Stimulated activated CD4-positive, alpha-beta T cell treated with anti-CD3 and anti-CD28 coated beads, TNF-alpha, amount 100 ng/mL, for 1 hour (primary cell): Measurements from ENCODE around the gene MAMLD1.

Experiments
- DNase-seq, 3 donors: peaks; one replicate each; pipeline ENCODE4 v3.0.0-alpha.2; 2020; ENCODE audit warnings: low read depth in 3 of 3, low spot score in 1 of 3

MAMLD1 gene

DNA sequence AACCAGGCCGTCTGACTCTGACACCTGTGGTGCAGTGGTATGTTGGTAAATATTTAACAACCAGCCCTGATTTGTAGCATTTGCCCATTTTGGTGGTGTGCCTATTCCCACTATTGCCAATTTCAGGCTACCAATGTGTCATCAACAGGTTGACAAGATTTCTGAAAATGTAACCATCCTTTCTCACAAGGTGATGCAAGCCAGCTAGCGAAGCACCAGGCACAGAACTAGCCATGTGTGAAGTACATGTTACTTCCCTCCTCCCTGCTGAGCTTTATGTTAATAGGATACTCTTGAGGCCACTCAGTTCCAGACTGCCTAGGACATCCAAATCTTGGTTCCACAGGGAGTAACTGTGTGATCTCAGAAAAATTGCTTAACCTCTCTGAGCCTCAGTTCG lies 7.2 kb upstream of the MAMLD1 start:
- DNase-seq, result no peak

DNA sequence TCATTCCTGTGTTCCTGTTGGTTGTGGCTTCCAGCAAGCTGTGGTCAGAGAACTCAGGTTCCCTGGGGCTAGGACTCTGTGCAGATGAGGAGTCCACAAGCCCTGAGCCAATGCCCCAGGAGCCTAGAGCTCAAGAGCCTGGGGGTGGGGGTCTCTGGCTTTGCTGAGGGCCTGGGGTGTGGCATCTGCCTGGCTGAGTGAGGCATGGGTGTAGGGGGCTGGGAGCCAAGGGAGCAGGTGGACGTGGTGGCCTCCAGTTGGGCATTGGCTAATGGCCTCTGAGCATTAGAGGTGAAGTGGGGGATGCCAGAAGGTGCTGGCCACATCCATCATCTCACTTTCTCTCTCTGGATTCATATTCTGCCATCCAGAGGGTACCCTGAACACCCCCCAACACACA lies 5.3 kb upstream of the MAMLD1 start:
- DNase-seq, result no peak

DNA sequence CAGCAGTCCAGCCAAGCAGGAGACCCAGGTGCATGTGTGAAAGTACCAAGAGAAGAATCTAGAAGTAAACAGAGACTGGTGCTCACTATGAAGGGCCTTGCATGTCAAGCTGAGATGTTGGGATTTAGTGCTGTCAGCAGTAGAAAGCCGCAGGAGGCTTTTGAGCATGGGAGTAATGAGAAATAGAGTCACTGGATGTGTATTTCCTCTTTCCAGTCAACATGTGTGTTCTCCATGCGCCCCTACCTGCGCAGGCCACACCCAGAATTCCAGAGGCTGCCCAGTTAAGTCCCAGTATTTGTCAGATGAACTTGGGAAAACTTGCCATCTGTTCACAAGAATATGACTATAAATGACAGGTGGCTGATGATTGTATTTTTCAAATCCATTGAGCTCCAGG lies 4.5 kb upstream of the MAMLD1 start:
- DNase-seq, result no peak

DNA sequence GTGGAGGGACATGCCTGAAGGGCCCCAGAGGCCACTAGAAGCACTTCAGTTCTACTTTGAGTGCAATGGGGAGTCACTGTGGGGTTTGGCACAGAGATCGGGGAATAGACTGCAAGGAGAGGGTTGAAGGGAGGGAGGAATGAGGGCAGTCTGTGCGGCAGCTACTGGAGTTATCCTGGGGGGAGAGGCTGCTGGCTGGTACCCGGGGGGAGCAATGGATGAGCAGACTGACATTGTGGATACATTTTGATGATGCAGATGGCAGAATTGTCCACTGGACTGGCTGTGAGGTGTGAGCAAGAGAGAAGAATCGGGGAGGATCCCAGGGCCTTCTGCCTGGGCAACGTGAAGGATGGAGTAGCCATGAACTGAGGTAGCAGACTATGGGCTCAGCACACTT lies 2.8 kb upstream of the MAMLD1 start:
- DNase-seq, result no peak

GRCh38 chrX:150361070-150361776 lies 1.9 kb upstream of the MAMLD1 start:
- peak in 1 of 3 donors; percentile 25 for DNase-seq

DNA sequence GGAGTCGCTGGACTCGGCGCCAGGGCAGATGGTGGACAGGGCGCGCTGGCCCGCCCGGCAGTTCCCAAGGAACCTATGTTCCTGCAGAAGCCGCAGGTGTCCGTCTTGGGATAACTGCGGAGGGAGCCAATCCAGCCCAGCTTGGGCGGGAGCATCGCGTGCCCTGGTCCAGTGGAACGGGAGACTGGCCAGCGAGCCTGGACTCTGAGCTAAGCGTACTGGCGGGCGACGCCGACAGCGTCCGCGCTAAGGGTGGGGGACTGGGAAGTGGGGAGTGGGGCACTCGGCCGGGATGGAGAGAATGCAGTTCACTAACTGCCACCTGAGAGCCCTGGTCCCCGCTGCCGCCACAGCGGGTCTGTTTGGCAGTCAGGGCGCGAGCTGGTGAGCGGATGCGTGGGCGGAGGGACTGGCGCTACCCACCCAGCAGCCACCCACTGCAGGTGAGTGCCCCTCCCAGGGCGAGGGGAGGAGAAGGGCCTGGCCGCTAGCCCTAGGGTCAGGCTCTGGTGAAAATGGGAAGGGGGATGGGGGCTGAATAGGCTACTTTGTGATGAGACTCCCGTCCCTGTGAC lies 1.3 kb upstream of the MAMLD1 start:
- peak in 1 of 3 donors; percentile 16 for DNase-seq

DNA sequence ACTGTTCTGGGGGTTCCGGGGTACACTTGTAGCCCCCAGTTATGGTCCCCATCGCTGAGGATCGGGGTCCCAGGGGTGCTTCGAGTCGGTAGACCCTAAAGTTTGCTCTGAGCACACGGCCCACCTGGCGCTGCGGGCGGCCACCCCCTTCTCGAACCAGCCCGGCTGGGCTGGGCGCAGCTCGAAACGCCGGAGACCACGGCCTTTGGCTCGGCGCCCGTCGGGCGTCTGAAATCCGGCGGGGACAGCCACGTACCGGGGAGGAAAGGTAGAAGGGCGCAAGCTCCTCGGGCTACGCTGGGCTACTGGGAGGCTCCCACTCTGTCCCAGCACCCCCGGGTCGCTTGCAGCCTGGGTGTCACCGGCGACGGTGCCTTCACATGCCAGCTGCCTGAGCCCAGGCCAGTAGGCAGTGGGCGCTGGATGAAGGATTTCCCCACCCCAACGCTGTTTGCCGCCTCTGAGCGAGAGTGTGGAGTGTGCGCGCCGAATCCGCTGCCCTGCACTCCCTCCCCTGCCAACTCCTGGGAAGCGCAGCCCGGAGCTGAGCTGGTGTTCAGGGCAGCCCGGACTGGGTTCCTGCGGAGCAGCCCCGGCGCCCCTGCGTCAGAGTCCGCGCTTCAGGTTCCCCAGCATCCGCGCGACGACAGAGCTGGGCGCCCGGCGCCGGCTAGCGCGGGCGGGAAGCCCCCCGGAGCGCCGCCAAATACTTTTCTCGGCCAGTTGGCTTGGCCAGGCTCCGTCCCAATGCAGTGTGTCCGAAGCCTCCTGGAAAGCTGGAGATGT lies 637 bp downstream of the MAMLD1 start:
- peak in 1 of 3 donors; percentile 5 for DNase-seq

DNA sequence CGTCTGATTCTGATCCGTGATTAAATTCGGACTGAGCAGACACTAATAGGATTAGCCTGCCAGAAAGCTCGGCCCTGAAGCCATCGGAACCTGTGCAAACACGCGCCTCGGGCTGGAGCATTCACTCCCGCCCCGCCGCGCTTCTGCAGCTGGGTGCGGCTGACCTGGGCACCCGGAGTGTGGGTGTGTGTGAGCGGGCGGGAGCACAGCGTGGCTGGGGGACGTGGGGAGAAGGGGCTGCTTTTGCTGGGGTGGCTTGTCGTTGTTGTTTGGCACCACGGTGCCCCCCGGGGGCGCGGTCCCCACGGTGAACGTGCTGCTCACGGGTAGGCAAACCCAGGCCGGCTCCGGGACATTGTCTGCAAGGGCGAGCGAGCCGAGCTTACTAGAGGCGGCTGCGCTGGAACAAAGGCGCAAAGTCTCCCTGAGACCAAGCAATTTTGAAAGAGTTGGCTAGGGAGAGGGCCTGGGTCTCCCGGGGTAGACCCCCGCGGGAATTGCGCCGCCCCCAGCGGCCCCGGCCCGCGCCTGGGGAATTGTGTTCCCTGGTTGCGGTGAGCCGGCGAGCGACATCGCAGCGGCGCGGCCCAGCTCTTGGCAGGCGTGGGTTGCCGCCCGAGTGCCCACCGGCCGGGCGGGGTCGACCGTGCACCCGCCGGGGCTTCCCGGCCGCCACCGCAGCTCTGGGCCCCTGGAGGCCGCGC lies 1.4 kb downstream of the MAMLD1 start:
- DNase-seq, result no peak

DNA sequence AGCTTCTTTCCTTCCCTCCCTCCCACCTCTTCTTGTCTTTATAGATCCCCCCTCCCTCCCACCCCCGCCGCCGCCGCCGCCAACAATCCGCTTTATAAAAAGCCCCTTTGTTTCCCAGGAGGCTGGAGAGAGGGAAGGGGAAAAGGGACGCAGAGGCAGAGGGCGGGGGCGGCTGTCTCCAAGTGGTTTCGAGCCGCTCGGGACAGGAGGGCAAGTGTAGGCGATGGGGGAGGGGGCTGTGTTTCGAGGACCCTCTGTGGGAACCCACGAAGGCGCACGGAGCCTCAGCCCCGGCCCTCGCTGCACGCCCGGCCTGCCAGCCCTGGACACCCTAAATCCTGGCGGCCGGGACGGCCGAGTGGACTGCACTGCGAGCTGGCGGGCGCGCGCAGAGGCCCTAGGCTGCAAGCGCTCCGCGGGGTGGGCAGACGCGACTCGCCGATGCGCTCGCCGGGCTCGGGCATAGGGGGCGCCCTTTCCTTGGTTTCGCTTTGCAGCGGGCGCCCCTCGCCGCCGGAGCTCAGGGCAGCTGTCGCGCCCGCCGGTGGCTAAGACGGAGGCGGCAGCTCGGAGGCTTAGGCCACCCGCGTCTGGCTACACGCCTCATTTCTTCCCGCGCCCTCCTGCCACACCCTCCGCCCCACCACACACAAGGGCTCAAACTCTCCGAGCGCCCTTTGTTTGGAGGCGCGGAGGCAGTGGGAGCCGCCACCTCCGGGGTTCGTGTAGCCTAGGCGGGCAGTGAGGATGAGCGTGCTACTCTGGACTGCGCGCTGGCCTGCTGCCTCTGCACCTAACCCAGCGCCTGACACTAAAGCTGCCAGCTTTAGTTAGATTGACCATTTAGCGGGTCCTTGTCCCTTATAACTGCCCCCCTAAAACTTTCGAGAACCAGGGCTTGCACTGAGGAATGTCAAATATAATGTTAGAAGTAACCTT lies 2.2 kb downstream of the MAMLD1 start:
- peak in 1 of 3 donors; percentile 45 for DNase-seq

GRCh38 chrX:150365990-150366911 lies 3.1 kb downstream of the MAMLD1 start:
- no peak for DNase-seq

GRCh38 chrX:150366951-150367545 lies 3.9 kb downstream of the MAMLD1 start:
- no peak for DNase-seq

GRCh38 chrX:150370589-150371312 lies 7.6 kb downstream of the MAMLD1 start:
- DNase-seq, result no peak

DNA sequence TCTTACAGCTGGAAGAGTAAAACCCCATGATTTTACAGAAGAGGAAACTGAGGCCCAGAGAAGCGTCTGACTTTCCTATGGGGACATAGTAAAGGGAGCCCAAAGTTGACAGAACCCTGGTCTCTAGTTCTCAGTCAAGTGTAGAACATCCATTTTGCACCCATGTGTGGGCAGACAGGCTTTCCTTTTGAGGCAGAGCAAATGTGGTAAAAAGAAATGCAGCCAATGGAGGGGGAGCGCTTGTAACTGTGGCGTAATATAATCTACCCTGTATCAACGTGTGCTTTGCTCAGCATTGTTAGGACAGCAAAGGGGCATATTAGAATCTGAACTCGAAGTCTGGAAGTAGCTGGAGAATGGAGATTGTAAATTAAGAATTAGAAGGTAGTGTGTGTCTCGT lies 8.8 kb downstream of the MAMLD1 start:
- no peak for DNase-seq

DNA sequence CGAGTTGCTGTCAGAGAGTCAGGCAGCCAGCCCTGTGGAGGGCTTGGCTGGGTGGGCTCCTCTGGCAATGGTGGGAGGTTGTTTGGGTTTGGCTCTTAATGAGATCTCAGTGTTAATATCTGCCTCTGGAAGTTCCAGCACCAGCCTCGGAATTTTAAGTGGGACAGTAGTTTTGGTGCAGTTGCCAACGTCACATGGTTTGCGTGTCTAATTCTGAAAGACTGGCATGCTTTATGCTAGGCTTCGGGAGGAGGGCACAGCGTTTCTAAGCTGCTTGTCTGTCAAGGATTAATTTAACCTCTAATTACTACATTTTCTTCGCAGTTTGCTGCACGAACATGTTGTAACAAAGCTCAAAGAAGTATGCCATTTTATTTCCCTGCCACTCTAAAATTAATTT lies 9.2 kb downstream of the MAMLD1 start:
- DNase-seq, result no peak

GRCh38 chrX:150372756-150373155 lies 9.6 kb downstream of the MAMLD1 start:
- no peak for DNase-seq

DNA sequence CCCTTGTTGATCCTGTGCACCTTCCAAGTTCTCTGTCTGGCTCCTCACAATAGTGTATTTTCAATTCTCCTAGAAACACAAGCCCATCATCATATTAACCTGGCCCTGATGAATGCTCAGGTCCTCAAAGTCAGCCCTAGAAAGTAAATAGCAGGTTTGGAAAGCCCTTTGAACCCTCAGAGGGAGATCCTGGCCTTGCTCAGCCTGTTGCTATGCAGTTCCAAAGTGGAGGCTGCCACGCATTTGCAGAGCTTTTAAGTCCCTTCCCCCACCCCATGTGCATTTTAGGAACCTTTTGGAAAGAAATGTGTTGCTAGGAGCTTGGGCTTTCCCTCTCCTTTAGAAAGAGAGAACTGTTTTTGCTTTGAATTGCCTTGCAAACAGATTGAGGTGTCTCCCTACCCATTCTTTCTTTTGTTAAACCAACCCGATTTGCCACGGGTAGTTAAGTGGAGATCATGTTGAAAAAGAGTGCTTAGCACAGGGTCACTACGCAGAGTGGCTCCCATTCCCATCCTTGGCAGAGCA lies 12.2 kb downstream of the MAMLD1 start:
- DNase-seq, result no peak

GRCh38 chrX:150377005-150377404 lies 13.9 kb downstream of the MAMLD1 start:
- DNase-seq, result no peak

- DNase-seq, result no peak
These were observed 41.9 kb downstream of the MAMLD1 start for GRCh38 chrX:150405006-150405405.
